Keratinocyte (primary cell): Measurements from ENCODE around the gene NYNRIN.

Source experiments
- EZH2 ChIP-seq: IDR thresholded peaks from one replicate; pipeline ENCODE4 v1.6.1; 2012; ENCODE audit warnings: inconsistent platforms, mild to moderate bottlenecking, low read length, moderate library complexity
- TF ChIP-seq, protein P1 (sequence below), 3 experiments: IDR thresholded peaks in 1 of 3; conservative IDR thresholded peaks in 1 of 3; optimal IDR thresholded peaks in 1 of 3; 2 replicates in 2 of 3; 3 replicates in 1 of 3; pipeline versions ENCODE3 to v1.5.1; 2011; ENCODE audit warnings: low read length in 3 of 3, mild to moderate bottlenecking in 3 of 3, moderate library complexity in 2 of 3, control low read depth in 1 of 3, inconsistent platforms in 1 of 3; ENCODE audit not compliant: insufficient read depth in 2 of 3; ENCODE audit errors: extremely low read depth in 1 of 3

DNA sequence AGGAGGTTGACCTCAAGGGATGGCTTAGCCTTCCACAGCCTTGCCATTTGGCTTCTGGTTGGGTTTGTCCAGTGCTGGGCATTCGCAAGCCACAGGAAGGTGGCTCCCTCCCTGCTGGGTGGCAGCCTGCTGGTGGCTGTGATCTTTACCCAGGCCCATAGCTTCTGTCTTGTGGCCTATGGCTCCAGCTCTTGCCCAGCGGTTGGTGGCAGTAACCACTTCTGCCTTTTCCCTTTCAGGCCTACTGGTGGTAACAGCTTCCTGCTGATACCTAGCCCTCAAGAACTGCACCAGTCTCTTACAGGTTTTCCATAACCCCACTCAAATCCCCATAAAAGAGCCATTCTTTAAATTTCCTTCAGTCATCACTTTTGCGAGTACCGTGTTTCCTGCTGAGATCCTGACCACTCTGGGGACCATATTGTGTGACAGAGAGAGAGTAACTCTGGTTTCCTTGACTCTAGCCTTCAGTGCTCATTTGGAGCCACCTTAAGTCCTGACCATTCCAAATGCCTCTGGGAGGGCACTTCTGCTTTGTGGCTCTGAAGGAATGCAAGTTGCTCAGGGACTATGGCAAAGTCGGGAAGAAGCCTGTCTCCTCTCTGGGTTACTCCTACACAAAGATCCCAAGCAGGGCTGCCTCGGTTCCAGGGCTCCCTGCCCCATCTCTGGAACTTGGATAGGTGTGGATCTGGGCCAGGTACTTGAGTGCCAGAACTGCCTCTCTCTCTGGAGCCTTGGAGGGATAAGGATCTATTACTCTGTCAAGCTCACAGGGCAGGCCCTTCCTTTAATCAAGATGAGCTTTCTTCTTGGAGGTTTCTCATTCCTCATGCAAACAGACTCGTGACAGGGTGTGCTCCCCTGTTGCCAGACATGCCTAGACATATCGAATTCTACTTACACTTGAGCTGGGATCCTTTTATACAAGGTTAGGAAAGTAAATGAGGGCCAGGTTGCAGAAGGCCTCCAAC is 2.9 kb upstream of the NYNRIN start:
- TF ChIP-seq, protein P1, sequence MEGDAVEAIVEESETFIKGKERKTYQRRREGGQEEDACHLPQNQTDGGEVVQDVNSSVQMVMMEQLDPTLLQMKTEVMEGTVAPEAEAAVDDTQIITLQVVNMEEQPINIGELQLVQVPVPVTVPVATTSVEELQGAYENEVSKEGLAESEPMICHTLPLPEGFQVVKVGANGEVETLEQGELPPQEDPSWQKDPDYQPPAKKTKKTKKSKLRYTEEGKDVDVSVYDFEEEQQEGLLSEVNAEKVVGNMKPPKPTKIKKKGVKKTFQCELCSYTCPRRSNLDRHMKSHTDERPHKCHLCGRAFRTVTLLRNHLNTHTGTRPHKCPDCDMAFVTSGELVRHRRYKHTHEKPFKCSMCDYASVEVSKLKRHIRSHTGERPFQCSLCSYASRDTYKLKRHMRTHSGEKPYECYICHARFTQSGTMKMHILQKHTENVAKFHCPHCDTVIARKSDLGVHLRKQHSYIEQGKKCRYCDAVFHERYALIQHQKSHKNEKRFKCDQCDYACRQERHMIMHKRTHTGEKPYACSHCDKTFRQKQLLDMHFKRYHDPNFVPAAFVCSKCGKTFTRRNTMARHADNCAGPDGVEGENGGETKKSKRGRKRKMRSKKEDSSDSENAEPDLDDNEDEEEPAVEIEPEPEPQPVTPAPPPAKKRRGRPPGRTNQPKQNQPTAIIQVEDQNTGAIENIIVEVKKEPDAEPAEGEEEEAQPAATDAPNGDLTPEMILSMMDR (optimal IDR thresholded peaks at IDR 0.05 in 1 of 3, IDR thresholded peaks at IDR 0.05 in 1 of 3, conservative IDR thresholded peaks at IDR 0.05 in 1 of 3; ENCODE audit: extremely low read depth in 1 of 3, insufficient read depth in 2 of 3, low read length in 3 of 3) = no peak
- no peak for TF ChIP-seq EZH2
